Cortex of kidney (tissue), 1 donor: ENCODE data around the gene PHC3.

Experiments
- DNase-seq: peaks from one replicate; lab custom pipeline; 2025; lab: John Stamatoyannopoulos, UW

Gene PHC3

DNA sequence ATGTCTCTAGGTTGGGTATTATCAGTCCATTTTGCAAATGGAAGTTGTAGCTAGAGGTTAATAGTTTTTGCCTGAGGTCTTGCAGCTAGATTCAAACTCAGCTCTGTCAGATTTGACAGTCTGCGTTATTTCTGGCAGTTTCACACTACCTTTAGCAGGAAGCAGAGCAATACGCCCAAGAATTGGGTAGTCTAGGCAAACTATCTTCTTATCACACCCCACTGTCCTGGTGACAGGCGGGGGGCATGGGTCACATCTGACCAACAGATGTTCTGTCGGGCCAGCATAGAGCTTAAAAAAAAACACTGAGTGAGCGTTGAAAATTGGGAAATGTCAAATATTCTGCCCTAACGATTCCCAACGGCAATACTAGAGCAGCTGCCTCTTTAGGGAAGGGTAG, 138.0 kb downstream of the PHC3 start:
- DNase-seq, result no peak

DNA sequence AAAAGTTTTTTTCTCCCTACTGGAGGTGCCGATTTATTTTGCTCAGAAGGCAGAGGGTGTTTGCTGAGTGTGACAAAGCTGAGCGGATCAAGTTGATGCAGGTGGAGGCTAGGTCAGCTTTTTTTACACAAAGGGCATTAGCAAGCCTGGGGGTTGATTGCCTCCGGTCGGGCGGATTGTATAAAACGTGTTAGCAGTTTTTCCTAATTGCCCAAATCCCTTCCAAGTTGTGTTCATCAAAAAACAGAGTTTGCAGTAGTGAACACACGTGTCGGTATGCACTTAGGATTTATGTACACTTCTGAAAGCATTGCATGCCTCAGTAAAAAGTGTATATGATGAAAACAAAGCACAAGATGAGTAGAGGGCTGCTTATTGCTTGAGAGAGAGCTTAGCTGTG, 141.1 kb downstream of the PHC3 start:
- no peak for DNase-seq

DNA sequence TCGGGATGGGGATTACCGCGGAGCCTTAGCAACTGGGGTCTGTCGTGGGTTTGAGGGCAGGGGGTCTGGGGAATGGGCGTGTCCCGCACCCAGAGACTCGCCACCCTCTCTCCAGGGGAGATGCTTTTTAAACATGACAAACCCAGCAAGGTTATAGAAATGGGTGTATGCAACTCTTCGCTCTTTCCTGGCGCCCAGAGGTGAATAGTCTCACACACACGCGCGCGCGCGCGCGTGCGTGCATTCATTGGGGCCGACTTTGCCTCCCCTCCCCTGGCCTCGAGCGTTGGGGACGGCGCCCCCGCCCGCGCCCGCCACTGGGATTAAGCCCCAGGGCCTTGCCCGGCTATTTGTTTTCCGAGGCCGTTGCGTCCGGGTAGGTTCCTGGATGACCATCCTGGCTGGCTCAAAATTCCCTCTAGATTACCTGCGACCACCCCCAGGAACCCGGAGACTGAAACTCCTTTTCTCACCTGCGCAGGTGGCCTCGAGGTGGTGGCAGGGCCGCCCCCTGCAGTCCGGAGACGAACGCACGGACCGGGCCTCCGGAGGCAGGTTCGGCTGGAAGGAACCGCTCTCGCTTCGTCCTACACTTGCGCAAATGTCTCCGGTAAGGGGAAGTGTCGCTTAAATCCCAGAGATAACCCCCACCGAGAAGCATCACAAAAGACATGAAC, 143.0 kb downstream of the PHC3 start:
- DNase-seq, result no peak
